Right renal cortex interstitium (tissue), 3 donors: ENCODE data around the gene SLC36A4. TPM values are rescaled to one million over a fixed set of nuclear protein-coding genes. Genes with fewer than 3 reads are reported as not detected.
"Not testable (repeated sequence)": the region's sequence is repeated elsewhere in the genome, so short reads cannot be mapped to it uniquely, and the experiment has no call there.

Experiments
- DNase-seq, 3 donors: peaks; one replicate each; pipeline ENCODE4 v3.0.0-alpha.2; 2013; ENCODE audit warnings: low read depth in 3 of 3, low spot score in 2 of 3
- polyA plus RNA-seq, 3 donors: library from polyadenylated mRNA; unstranded; fragments of 120-200 nt; gene quantifications; one replicate each; pipeline ENCODE4 v1.2.1, GENCODE V29; 2013; ENCODE audit not compliant: insufficient read length in 3 of 3

SLC36A4 gene
- polyA plus RNA-seq, 3 donors: 17.9 to 21.7 (median 20.2) TPM

GRCh38 chr11:93128574-93128973, 69.2 kb downstream of the SLC36A4 start:
- no peak for DNase-seq

DNA sequence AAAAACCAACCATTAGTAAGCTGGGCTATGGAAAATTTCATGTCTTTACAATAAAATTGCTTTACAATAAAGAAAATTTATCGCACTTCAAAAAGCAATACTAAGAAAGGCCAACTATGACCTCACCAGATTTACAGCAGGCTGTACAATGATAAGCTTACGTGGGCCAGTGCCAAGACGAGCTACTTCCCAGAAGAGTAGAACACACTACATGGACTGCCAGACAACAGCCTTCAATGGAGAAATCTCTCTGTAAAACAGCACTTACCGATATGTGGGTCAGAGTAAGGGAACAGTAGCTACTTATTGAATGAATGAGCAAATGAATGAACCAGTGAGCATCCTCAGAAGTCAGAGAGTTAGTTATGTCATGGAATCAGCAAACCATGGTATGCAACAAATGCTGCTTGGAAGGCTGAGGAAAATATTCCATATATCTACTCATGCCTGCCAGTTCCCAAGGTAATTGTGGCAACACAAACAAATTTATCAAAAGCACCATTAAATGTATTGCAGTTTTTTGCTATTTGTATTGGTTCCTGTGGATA, 74.4 kb downstream of the SLC36A4 start:
- DNase-seq: no peak

DNA sequence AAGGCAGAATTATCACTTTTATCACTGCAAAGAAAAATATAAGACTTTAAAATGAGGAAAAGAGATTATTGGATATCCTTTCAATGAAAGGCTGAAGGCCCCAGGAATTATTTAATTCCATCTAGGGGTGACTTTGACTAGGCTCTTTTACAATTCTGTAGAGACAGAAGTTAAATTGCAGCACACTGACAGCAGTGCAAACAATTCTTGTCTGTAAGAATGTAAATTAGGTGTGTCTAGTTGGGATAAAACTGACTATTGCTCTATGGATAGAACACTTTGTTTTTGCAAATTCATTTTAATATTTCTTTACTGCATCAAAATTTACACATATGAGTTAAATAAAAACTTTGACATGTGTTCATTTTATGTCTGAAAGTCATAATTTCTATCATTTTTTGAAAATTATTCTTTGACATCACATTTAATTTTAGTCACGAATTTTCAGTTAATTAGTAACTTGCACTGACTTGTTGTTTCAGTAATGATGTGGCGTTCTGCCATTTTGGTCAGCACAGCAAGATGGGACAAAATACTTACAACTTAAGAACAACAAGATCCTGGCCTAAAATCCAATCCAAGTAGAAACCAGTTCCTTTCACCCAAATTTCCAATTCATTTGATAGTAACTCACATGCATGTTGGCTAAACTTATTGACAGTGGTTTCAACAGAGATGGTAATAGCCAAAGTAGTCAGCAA, 75.1 kb downstream of the SLC36A4 start:
- DNase-seq: no peak

- DNase-seq: no peak
Observed at GRCh38 chr11:93118276-93118675, 79.5 kb downstream of the SLC36A4 start.

DNA sequence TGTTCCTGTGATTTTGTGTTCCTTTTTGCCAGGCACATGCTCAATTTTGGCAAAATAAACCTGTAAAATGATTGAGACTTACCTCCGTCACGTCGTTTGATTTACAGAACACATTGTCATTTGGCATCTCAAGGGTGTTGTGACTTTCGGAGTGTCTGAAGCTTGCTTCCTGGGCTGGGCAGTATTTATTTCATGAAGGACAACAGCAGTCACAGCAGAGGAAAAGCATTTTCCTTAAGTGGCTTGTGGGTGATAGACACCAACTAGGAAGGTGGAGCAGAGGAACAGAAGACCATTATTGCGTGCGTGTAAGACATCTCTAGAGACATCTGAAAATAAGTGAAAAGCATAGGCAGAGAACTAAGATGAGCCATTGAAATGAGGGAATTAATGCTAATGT, 80.2 kb downstream of the SLC36A4 start:
- no peak for DNase-seq

DNA sequence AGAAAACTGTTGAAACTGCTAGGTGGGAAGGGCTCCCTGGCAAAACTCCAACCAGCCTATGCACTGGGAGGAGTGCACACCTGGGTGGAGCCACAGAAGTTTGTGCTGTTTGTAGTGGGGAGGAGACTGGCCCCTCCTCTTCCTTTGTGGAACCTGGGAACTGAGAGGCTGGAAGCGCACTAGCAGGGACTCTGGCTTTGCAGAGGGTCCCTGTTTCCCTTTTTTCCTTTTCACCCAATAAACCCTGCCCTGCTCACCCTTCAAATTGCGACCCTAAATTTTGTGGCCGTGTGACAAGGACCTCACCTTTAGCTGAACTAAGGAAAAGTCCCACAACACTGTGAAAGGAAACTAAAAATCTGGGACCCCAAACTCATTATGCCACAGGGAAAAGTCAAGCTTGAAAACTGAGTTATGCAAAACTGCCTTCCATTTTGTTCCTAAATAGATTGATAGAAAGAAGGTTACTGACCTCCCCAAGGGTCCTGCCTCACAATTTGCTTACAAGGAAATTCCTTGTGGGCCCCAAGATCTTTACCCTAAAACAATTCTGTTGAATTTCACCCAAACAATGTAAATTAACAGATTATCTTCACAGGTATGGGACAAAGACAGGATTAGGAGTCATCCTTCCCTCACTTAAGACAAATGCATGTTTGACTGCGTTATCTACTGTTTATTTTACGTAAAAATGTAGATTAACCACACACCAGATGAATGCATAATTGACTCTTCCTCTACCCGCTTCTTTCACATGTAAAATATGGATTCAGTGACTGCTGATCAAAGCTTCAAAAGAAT, 81.0 kb downstream of the SLC36A4 start:
- no peak for DNase-seq

DNA sequence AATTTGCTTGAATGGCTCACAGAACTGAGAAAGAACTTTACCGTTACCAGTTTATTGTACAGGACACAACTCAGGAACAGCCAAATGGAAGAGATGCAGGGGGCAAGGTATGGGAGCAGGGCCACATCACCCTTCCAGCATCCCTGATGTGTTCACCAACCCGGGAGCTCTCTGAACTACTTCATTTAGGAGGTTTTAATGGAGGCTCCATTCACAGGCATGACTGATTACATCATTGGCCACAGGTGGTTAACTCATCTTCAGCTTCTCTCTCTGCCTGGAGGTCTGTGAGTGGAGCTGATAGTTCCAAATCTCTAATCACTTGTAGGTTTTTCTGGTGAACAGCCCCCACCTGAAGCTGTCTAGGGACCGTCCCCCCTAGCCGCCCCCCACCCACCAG, 83.5 kb downstream of the SLC36A4 start:
- DNase-seq: no peak

DNA sequence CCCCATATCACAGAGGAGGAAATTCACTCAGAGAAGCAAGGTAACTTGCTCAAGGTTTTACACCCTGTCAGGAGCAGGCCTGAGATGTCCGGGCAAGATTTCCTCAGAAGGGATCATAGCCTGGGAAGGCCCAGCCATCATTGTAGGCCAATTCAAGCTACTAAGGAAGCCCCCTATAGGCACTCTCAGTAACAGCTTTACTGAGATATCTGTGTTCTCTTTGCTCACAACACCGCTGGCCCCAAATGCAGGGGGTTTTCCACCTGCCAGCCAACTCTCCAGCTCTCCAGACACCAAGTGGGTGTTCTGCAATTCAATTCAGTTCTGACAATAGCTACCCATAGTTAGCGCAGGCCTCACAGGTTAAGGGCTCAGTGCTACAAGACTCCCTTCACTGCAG, 84.0 kb downstream of the SLC36A4 start:
- no peak for DNase-seq

DNA sequence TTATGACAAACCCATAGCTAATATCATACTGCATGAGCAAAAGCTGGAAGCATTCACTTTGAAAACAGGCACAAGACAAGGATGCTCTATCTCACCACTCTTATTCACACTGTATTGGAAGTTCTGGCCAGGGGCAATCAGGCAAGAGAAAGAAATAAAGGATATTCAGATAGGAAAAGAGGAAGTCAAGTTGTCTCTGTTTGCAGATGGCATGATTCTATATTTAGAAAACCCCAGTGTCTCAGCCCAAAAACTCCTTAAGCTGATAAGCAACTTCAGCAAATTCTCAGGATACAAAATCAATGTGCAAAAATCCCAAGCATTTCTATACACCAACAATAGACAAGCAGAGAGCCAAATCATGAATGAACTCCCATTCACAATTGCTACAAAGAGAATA, 86.6 kb downstream of the SLC36A4 start:
- not testable (repeated sequence) for DNase-seq

DNA sequence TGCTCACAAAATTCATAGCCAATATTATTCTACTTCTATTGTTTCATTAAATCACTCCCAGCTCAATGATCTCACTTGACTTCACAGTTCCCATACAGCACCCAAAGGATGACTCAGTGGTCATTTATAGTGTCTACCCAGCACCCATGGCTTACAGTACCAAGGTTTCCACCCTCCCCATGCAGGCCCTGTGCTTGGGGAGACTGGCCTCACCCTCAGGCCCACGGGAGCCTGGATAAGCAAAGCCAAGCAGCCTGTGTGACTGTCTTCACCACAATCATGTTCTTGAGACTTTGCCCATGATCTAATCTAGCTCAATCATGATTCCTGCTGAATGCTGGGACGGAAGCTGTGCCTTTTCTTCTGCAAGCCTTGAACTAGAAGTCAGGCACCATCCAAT, 97.6 kb downstream of the SLC36A4 start:
- no peak for DNase-seq

DNA sequence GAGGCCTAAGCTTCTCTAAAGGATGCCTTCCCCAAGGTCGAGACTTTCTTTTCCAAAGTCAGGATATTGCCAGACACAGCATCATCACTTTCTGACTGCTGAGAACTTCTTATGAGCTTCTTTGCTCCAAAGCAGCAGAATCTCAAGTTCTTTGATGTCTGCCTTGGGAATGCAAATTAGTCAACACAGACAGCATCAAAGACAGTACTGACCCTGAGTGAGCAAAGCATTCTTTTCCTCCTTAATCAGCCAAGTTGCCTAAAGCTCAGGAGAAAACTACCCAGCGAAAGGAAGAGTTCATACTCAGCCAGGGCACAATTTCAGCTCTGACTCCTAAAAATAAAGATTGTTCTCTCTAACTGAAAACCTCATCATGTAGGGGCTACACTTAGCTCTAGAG, 98.0 kb downstream of the SLC36A4 start:
- DNase-seq: no peak

Other genes with a start within 250 kb of the SLC36A4 start
- not detected for gene MTNR1B, start 228.3 kb downstream of the SLC36A4 start, polyA plus RNA-seq
- 1 to 10 TPM; 1.2 to 1.5 (median 1.5) TPM for gene DEUP1, start 132.8 kb upstream of the SLC36A4 start, polyA plus RNA-seq